ENCODE measurements around the gene CBS.
"Not testable (repeated sequence)": the region's sequence is repeated elsewhere in the genome, so short reads cannot be mapped to it uniquely, and the experiment has no call there.

The CBS gene

GRCh38 chr21:43066690-43067089 is 8.9 kb downstream of the CBS start:
- DNase-seq; CTCF ChIA-PET; H3K9me3 ChIP-seq (ENCODE audit: control extremely low read depth in 1 of 5, control insufficient read depth in 4 of 5, insufficient read depth in 2 of 5, low read depth in 1 of 5, low read length in 4 of 5); H3K36me3 ChIP-seq (ENCODE audit: control insufficient read depth in 4 of 4, insufficient read depth in 4 of 4, low read length in 3 of 4); H3K4me1 ChIP-seq (ENCODE audit: control extremely low read depth in 1 of 4, control insufficient read depth in 4 of 4, insufficient read depth in 4 of 4, low read length in 3 of 4); H3K27ac ChIP-seq (ENCODE audit: insufficient read depth in 1 of 2, low read depth in 1 of 2, low read length in 2 of 2, poor library complexity in 1 of 2, severe bottlenecking in 2 of 2); POLR2A ChIA-PET; H3K27me3 ChIP-seq (replicated peaks in 2 of 5; ENCODE audit: control insufficient read depth in 4 of 5, insufficient read depth in 5 of 5, low read length in 4 of 5); H3K4me3 ChIP-seq (ENCODE audit: control insufficient read depth in 1 of 7, extremely low read depth in 1 of 7, insufficient read depth in 4 of 7, low read depth in 2 of 7, low read length in 6 of 7): not testable (repeated sequence)
- no CpG with 5 or more reads among the region's 12 CpGs for WGBS (ENCODE audit: insufficient coverage)

GRCh38 chr21:43065991-43066390 is 9.6 kb downstream of the CBS start:
- H3K27ac ChIP-seq (ENCODE audit: insufficient read depth in 1 of 2, low read depth in 1 of 2, low read length in 2 of 2, poor library complexity in 1 of 2, severe bottlenecking in 2 of 2); POLR2A ChIA-PET; H3K9me3 ChIP-seq (ENCODE audit: control extremely low read depth in 1 of 5, control insufficient read depth in 4 of 5, insufficient read depth in 2 of 5, low read depth in 1 of 5, low read length in 4 of 5); H3K36me3 ChIP-seq (ENCODE audit: control insufficient read depth in 4 of 4, insufficient read depth in 4 of 4, low read length in 3 of 4); CTCF ChIA-PET; DNase-seq; H3K4me1 ChIP-seq (ENCODE audit: control extremely low read depth in 1 of 4, control insufficient read depth in 4 of 4, insufficient read depth in 4 of 4, low read length in 3 of 4); H3K27me3 ChIP-seq (replicated peaks in 2 of 5; ENCODE audit: control insufficient read depth in 4 of 5, insufficient read depth in 5 of 5, low read length in 4 of 5); H3K4me3 ChIP-seq (ENCODE audit: control insufficient read depth in 1 of 7, extremely low read depth in 1 of 7, insufficient read depth in 4 of 7, low read depth in 2 of 7, low read length in 6 of 7): not testable (repeated sequence)
- no CpG with 5 or more reads among the region's 30 CpGs for WGBS (ENCODE audit: insufficient coverage)

- H3K27me3 ChIP-seq (replicated peaks in 2 of 5; ENCODE audit: control insufficient read depth in 4 of 5, insufficient read depth in 5 of 5, low read length in 4 of 5); H3K27ac ChIP-seq (ENCODE audit: insufficient read depth in 1 of 2, low read depth in 1 of 2, low read length in 2 of 2, poor library complexity in 1 of 2, severe bottlenecking in 2 of 2); POLR2A ChIA-PET; H3K4me3 ChIP-seq (ENCODE audit: control insufficient read depth in 1 of 7, extremely low read depth in 1 of 7, insufficient read depth in 4 of 7, low read depth in 2 of 7, low read length in 6 of 7); H3K4me1 ChIP-seq (ENCODE audit: control extremely low read depth in 1 of 4, control insufficient read depth in 4 of 4, insufficient read depth in 4 of 4, low read length in 3 of 4); H3K36me3 ChIP-seq (ENCODE audit: control insufficient read depth in 4 of 4, insufficient read depth in 4 of 4, low read length in 3 of 4); CTCF ChIA-PET; H3K9me3 ChIP-seq (ENCODE audit: control extremely low read depth in 1 of 5, control insufficient read depth in 4 of 5, insufficient read depth in 2 of 5, low read depth in 1 of 5, low read length in 4 of 5); DNase-seq: not testable (repeated sequence)
- no CpG with 5 or more reads among the region's 22 CpGs for WGBS (ENCODE audit: insufficient coverage)
These were observed 11.2 kb downstream of the CBS start for GRCh38 chr21:43064265-43064917.

GRCh38 chr21:43062955-43063664 is 12.5 kb downstream of the CBS start:
- H3K27ac ChIP-seq (ENCODE audit: insufficient read depth in 1 of 2, low read depth in 1 of 2, low read length in 2 of 2, poor library complexity in 1 of 2, severe bottlenecking in 2 of 2); H3K36me3 ChIP-seq (ENCODE audit: control insufficient read depth in 4 of 4, insufficient read depth in 4 of 4, low read length in 3 of 4); DNase-seq; CTCF ChIA-PET; H3K27me3 ChIP-seq (replicated peaks in 2 of 5; ENCODE audit: control insufficient read depth in 4 of 5, insufficient read depth in 5 of 5, low read length in 4 of 5); H3K4me3 ChIP-seq (ENCODE audit: control insufficient read depth in 1 of 7, extremely low read depth in 1 of 7, insufficient read depth in 4 of 7, low read depth in 2 of 7, low read length in 6 of 7); H3K9me3 ChIP-seq (ENCODE audit: control extremely low read depth in 1 of 5, control insufficient read depth in 4 of 5, insufficient read depth in 2 of 5, low read depth in 1 of 5, low read length in 4 of 5); H3K4me1 ChIP-seq (ENCODE audit: control extremely low read depth in 1 of 4, control insufficient read depth in 4 of 4, insufficient read depth in 4 of 4, low read length in 3 of 4); POLR2A ChIA-PET: not testable (repeated sequence)
- WGBS (ENCODE audit: insufficient coverage) = no CpG with 5 or more reads among the region's 28 CpGs

GRCh38 chr21:43053112-43053511 is 22.5 kb downstream of the CBS start:
- H3K27ac ChIP-seq (ENCODE audit: insufficient read depth in 1 of 2, low read depth in 1 of 2, low read length in 2 of 2, poor library complexity in 1 of 2, severe bottlenecking in 2 of 2); H3K4me1 ChIP-seq (ENCODE audit: control extremely low read depth in 1 of 4, control insufficient read depth in 4 of 4, insufficient read depth in 4 of 4, low read length in 3 of 4); CTCF ChIA-PET; DNase-seq; H3K9me3 ChIP-seq (ENCODE audit: control extremely low read depth in 1 of 5, control insufficient read depth in 4 of 5, insufficient read depth in 2 of 5, low read depth in 1 of 5, low read length in 4 of 5); H3K27me3 ChIP-seq (replicated peaks in 2 of 5; ENCODE audit: control insufficient read depth in 4 of 5, insufficient read depth in 5 of 5, low read length in 4 of 5); H3K36me3 ChIP-seq (ENCODE audit: control insufficient read depth in 4 of 4, insufficient read depth in 4 of 4, low read length in 3 of 4); POLR2A ChIA-PET; H3K4me3 ChIP-seq (ENCODE audit: control insufficient read depth in 1 of 7, extremely low read depth in 1 of 7, insufficient read depth in 4 of 7, low read depth in 2 of 7, low read length in 6 of 7): not testable (repeated sequence)
- no CpG with 5 or more reads among the region's 13 CpGs for WGBS (ENCODE audit: insufficient coverage)

GRCh38 chr21:43045876-43046821 is 29.5 kb downstream of the CBS start:
- H3K4me1 ChIP-seq (ENCODE audit: control extremely low read depth in 1 of 4, control insufficient read depth in 4 of 4, insufficient read depth in 4 of 4, low read length in 3 of 4); DNase-seq; H3K27ac ChIP-seq (ENCODE audit: insufficient read depth in 1 of 2, low read depth in 1 of 2, low read length in 2 of 2, poor library complexity in 1 of 2, severe bottlenecking in 2 of 2); POLR2A ChIA-PET; H3K4me3 ChIP-seq (ENCODE audit: control insufficient read depth in 1 of 7, extremely low read depth in 1 of 7, insufficient read depth in 4 of 7, low read depth in 2 of 7, low read length in 6 of 7); H3K27me3 ChIP-seq (replicated peaks in 2 of 5; ENCODE audit: control insufficient read depth in 4 of 5, insufficient read depth in 5 of 5, low read length in 4 of 5); H3K9me3 ChIP-seq (ENCODE audit: control extremely low read depth in 1 of 5, control insufficient read depth in 4 of 5, insufficient read depth in 2 of 5, low read depth in 1 of 5, low read length in 4 of 5); H3K36me3 ChIP-seq (ENCODE audit: control insufficient read depth in 4 of 4, insufficient read depth in 4 of 4, low read length in 3 of 4); CTCF ChIA-PET: not testable (repeated sequence)
- WGBS (ENCODE audit: insufficient coverage) = 100% methylated on average over 1 of the region's 21 CpGs
